Retina (tissue), 1 donor: ENCODE data around the gene EVL.

Experiments
- DNase-seq: peaks from one replicate; pipeline ENCODE4 v3.0.0-alpha.2; 2016

Gene EVL

DNA sequence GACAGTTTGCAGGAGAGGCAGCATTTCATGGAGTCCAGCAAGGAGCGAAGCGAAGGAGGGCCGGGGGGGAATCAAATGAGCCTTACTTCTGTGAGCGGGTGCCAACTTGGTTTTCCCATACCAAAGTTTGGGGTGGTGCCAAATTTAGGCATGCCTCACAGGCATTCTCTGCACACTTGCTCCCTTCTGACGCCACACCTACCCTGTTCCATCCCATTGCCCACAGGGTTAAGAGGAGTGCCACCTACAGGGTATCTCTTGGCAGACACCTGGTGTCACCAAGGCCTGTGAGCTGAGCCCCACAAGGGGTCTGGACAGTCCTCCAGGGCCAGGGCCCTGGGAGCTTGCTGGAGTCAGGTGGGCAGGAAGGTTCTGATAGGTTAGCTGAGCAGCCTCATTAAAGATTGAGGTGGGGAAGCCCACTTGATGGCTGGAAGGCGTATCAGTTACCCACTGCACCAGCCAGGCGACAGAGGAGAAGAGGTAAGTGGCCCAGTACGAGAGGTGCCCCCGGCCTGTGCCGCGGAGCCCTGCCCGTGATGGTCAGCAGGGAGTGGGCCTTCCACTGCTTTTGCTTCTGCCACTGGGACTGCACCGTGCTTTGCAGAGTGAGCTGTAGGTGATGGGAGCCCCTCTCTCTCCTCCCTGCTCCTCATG, 49.0 kb downstream of the EVL start:
- DNase-seq: no peak

DNA sequence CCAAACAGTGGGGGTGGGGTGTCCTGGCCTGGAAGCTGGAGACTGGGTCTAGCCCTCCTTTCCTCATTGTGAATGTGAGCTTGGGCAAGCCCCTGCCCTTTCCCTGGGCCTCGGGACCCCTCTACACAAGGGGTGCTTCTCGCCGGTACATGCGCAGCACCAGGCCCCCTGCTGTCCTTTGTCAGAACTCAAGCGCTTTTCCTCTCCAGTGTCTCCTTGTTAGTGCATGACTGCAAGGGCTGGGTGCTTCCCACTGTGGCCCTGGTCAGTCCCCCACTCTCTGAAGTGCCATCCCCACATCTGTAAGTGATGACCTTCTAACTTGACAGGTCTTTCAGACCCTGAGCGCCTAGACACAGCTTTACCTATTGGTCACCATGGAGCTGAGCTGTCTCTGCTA, 50.0 kb downstream of the EVL start:
- DNase-seq: no peak

DNA sequence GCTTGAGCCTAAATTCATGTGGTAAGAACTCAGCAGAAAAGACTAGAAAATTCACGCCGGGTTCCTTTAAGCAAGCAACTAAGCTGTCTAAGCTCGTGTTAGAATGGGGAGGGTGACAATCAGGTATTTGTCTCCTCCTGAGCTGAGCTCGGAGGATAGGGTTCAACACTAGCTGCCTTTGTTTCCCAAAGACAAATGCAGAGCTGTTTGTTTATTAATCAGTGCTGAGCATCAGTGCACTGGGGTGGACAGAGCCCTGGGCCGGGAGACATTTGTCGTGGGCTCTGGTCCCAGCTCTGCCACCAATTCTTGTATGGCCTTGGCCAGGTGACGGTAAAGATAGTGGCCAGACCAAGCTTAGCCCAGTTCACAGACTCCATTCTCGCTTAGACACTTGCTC, 50.5 kb downstream of the EVL start:
- DNase-seq: no peak

DNA sequence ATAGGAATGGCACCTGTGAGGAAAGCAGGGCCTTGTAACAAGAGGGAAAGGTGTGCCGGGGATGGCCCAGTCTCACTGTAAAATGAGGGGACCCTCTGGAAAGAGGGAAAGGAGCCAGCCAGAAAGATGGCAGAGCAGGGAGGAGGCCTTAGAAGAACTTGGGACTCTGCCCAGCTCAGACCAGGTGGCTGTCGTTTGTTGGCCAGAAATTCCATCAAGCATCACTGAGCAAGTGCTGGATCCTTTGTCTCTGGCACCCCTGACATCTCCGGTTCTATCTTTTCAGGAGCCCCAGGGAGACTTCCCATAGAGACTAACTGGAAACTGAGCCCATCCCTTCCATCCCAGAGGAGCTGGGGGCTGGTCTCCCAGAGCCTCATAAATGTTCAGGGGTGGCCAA, 50.9 kb downstream of the EVL start:
- no peak for DNase-seq

DNA sequence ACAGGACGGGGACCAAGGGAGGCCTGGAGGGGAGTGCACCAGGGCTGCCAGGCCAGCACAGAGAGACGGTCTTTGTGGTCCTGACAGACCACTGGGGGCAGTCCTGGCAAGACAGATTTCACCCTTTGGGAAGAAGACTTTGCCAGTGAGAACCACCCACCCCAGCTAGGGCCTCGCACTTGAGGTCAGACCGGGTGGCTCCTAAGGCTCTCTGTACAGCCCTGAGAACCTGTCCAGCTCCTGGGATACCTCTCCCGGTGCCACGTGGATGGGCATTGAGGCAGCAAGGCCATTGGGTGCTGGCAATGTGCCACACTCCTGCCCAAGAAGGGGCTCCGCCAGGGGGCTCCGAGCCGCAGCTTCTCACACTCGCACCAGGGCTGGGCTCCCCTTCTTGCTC, 51.8 kb downstream of the EVL start:
- no peak for DNase-seq

DNA sequence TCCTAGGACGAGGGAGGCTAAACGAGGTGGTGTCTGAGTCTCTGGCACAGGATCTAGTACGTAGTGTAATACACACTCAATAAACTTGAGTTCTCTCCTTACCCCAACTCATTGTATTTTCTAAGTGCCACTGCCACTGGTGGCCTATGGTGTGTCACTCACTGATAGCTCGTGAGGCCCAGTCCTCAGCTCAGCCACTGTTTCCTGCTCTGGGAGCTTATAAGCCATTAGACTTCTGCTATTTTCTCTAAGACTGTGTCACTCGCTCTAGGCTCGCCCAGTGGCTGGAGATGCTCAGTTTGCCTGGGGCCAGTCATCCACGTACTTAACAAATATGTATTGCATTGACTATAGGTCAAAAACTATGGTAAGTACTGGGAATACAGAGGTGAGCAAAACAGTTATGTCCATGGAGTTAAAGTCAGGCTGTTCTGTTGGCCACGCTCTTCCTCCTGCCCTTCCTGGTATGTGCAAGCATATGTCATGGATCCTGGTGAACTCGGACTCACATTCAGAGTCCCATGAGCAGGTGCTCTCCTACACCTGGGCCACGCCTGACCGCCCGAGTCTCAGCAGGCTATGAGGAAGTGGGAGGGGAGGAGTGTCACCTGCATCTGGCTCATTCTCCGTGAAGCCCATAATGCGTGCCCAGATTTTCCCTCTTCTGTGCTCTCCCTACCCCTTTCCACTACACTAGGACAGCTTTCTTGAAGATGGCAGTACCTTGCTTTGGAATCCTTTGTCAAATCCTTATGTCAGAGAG, 52.6 kb downstream of the EVL start:
- no peak for DNase-seq

DNA sequence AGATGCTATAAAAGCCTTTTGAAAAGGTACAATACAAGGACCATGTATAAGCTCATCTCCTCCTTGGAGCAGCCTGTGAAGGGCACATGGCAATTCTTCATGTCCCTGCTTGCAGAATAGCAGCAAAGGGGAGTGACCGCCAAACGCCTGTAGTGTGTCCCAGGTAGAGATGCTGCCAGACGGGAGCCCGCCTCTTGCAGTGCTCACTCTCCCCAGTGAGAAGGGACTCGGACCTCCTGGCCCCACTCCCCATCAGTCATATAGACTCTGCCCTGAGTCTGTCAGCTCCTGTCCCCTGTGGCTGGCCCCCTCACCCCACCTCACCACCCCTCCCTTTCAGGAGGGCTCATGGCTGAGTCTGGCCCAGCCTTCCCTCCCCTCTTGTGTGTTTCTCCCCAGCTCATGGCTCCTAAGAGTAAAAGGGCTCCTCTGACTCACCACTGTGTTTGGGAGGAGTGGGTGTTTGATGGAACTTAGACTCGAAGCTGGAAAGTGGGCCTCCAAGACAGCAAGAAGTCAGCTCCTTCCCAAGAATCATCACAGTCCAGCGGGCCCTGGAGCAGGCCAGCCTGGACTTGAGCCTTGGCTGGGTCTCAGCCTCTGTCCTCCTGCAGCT, 53.3 kb downstream of the EVL start:
- no peak for DNase-seq

DNA sequence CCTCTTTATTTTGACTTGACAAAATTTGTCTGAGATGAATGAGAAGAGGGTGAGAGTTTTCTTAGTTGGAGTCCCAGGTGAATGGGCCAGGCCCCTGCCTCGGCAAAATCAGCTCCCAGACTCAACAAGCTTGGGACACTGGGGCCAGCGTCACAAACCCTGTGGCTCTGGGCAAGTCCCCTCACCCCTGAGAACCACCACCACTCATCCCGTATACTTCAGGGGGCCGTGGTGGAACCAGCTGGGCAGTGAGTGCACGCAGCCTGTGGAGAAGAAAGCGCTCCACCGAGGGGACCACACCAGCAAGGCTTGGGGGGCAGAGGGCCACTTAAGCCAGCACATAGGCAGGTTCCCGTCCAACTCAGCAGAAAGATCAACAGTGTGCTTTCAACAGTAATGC, 54.0 kb downstream of the EVL start:
- DNase-seq: no peak

DNA sequence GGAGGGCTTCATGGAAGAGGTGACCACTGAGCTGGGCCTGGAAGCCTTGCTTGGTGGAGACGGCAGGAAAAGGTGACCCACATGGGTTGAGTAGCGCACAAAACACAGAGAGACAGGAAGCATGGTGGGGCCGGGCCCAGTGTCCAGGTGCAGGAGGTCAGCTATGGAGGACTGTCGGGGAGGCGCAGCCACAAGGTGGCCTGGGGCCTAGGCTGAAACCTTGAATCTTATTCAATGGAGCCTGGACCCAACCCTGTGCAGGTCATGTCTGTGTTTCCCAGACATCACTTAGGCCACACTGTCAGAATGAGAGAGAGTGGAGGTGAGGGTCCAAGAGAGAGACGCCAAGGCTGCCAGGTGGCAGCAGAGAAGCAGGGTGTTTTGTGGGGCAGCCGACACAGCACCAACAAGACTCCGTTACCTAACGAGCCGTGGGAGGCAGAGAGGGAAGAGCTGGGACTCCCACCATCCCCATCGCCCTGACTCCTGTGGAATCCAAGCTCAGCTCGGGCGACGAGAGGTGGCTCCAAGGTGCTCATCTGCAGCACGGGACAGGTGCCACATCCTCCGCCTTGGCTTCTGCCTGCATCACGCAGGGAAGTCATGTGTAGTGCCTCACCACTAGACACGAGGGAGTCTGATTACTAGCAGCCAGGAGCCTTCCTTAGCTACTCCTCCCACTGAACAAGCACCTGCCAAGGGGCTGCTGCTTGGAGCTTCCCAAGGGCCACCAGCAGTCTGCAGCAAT, 55.5 kb downstream of the EVL start:
- no peak for DNase-seq

DNA sequence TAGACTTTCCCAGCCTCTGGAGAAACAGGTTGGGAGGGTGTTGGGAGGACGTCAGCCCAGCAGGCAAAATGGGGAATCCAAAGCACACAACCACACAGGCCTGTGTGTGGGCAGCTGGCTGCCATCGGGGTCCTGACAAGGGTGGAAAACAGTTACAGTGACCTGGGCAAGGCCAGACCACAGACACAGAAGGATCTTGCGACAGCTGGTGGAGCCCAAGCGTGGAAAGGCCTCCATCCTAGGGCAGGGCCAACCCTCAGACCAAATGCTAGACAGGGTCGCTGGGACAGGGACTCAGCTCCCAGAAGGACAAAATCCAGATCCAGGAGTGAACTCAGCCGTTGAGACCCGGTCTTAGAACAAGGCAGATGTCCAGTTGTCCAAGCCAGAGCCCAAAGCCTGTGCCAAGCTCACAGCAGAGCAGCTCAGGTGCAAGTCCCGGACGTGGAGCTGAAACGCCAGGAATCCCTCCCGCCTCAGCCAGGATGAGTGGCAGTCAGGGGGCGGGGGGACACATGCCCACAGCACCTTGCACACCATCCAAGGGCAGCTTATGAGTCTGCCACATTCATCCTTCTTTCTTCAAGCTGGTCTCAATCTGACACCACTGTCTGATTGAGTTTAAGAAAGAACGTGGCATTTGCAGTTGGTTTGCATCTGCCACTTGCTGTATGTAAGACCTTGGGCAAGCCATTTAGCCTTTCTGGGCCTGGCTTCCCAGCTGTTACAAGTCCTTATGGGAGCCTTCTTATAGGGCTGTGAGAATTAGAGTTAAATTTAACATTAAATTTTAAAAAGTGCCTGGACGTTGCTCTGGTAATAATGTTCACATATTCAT, 56.6 kb downstream of the EVL start:
- DNase-seq: no peak

DNA sequence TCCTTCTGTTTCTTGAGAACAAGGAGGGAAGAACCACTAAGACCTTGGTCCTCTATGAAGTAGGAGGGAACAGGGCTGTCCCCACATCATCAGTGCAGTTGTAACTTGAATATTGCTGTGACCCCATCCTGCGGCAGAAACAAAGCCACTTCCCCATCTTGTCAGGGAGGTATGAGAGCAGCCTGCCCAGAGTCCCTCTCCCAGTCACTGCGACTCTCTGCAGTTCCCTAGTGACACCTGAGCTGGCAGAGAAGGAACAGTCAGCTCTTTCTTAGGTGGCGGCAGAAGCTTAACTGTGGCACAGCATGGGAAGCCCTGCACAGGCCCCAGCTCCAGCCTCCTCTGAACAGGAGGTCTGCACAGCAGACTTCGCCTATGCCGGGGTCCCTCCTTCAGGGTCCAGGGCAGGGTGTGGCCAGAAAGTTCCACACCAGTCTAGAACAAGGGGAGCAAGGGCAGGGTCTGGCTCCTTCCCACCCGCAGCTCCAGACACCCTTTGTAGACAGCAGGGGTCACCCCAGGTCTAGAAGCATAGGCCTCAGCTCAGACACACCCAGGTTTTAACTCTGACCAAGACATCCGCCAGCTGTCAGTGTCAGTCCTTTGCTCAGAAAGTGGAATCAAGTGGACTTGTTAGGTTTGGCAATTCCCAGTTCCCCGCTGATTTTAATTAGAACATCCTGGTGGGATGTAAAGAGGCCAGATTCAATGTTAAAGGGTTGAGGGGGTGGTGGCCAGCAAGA, 57.4 kb downstream of the EVL start:
- no peak for DNase-seq

DNA sequence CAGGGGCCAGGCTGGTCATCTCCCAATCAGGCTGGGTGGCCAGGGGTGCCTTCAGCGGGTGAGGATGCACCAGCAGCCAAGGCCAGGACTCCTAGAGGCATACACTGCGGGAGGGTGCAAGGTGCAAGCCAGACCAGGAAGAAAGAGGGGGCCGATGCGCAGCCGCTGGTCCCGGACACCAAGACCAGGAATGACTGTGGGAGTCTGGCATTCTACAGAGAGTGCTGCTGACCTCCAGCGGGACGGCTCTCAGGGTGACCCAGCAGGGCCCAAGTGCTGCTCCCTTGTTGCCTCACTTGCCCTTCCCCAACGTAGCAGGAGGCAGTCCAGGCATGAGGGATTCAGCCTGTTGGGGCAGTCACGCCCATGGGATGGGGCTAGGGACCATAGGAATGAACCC, 58.4 kb downstream of the EVL start:
- DNase-seq: no peak

DNA sequence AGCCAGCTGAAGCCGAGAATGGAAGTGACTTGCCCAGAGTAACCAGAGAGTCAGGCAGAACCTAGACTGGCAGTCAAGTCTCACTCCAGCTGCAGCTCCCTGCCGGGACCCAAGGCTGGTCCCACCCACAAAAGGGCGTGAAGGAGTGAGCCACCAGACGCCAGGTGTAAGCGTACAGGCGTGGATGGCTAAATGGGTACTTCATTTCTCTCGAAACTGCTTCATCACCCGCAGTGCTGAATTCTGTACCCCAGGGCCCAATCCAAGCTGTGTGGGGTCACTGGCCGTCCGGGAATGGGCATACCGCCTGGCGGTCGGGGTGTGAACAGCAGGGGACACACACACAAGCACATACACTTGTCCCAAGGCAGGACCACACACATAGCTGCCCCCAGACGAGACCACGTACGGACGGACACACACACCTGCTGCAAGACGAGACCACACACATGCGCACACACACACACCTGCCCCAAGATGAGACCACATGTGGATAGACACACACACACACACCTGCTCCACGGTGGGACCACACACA, 59.4 kb downstream of the EVL start:
- no peak for DNase-seq

DNA sequence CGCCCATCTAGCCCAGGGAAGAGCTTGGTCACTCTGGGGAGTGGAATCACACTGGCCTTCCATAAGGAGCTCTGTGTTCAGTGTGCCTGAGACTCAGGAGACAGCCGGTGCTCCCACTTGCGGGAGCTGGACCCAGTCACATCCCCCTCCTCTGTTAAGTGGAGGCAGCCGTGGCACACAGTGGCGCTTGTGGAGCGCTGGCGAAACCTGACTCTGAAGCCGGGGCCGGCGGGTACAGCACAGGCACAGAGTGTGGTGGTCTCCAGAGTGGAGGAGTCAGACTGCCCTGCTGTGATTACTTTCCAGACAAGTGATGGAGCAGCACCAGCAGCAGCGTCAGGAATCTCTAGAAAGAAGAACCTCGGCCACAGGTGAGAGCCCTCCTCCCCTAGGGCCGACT, 61.2 kb downstream of the EVL start:
- no peak for DNase-seq

DNA sequence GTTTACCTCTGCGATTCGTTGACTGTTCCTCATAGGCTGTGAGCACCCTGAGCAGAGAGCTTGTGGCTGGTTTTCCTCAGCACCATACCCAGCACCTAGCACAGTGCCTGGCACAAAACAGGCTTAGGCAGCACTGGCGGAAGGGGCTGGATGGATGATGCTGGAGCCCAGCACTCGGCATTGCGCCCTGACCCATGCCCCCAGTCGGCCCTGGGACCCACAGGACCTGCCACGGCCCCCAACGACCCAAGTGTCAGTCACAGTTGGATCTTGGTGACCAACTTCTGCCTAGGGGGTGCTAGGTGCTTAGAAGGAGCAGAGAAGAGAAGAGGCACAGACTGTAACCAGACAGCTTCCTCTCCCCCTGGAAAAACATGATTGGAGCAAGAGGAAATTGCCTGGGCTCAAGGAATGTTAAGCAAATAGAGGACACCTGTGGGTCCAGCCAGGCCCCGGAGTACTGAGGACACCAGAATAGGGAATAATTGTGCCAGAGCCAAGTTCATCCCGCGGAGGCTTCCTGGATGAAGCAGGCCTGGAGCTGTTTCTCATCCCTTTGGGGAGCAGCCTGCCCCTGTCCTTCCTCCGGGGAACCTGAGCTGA, 62.7 kb downstream of the EVL start:
- no peak for DNase-seq

DNA sequence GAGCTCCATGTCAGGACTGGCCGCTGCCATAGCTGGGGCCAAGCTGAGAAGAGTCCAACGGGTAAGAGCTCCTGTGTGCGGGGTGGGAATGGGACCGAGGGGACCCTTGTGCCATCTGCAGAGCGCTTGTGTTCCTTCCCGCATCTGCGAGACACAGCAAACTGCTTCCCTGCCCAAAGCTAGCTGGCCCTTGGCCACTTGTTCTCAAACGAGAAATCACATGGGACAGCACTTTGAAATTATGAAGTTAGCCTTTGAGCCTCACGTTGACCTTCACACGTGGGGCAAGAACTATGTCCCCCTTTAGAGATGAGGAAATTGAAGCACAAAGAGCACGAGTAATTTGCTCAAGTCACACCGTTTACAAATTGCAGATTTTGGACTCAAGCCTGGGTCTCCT, 63.5 kb downstream of the EVL start:
- DNase-seq: no peak

DNA sequence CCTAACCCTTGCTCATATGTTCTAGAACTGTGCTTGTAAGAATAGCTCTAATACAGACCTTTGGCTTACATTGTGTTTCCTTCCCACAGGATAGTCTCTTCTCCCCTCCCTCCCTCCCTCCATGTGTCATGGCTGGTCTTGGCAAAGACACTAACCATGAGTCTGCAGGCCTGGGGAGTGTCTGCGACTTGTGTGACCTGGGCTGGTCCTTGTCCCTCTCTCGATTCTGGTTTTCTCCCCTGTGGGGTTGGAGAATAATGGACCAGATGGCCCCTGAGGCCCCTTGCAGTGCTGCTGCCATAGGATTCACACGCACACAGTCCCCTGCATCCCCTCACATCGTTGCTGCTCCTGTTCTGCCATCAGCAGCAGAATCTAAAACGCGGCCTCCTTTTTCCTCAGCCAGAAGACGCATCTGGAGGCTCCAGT, 64.0 kb downstream of the EVL start:
- no peak for DNase-seq

DNA sequence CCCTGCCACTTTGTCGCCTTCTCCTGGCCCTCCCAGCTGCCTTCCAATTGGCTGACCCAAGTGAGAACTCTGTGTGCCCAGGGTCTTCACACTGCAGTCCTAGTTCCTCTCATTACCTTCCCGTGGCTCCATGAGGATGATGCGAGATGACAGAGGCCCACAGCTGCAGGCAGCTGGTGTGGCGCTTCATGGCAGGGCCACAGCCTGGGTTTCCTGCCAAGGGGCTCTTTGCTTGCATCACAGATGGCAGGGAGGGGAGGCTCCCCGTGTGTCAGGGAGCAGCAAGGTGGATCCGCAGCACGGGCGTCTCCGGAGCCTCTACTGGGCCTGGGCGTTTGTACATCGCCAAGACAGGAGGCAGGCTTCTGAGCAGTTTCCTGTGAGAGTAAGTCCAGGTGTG, 65.3 kb downstream of the EVL start:
- no peak for DNase-seq

DNA sequence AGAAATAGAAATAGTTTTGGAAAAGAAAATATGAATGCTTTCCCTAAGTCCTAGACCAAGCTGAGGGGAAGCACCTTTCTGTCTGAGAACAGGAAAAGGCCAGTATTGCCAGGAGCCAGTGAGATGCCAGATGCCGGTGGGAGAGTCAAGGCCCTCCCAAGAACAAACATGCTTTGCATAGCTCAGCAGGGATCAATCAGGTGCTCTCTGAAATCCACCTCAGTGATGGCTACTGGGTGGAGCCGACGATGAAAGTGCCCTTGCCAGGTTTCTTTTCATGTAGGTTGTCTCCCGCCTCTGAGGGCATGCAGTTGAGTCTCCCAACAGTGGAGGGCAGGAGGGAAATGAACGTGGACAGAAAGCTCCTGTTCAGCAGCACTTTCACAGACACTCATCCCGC, 66.0 kb downstream of the EVL start:
- DNase-seq: no peak

DNA sequence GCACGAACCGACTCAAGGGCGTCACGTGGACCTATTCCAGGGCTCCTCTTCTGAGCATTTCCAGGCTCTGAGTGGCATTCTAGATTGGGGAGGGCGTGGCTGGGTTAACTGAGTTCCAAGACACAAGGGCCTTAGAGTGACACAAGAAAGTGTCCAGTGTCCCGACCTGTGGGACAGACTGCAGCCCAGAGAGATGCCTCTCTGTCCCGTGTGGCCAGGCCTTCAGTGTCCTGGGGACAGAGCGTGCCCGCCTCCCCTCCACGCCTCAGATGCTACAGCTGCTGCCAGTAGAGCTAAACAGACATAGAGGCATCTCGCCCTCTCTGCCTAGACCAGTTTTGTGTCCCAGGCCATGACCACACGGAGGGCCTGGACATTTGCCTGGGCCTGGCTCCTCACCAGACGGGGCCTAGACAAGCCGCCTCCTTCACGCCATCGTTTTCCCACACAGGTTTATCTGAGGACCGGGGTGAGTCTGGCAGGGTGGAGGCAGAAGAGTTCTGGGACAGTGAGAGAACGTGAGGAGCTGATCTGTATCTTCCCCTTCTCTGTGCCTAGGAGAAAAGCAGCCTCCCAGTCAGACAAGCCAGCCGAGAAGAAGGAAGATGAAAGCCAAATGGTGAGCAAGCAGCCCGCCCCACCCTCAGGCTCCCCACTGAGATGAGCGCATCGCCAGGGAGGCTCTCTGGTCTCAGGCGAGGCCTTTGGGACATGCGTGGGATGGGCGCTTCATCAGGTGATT, 67.1 kb downstream of the EVL start:
- no peak for DNase-seq
